ENCODE measurements around the gene PEMT.

The PEMT gene

DNA sequence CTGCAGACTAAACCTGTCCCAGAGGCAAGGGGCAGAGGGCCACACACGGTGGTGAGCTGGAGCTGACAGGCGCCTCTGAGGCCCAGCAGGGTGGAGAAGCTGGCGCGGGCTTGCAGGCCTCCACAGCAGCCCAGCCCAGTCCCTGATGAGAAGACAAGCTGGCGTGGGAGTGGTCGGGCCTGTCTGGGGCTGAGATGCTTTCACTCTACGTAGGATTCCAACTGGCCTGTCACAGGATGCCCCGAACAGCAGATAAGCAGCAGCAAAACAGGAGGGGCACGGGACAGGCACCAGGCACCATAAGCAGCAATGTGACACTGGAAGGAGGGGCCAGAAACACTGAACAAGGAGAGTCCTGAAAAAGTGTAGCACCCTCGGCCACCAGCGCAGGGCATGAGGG lies 40.1 kb downstream of the PEMT start:
- no peak for DNase-seq (ENCODE audit: low spot score)
- in situ Hi-C loops (cut with MboI; ENCODE audit: low pct_unique_long_range_greater_than_20kb, low sequenced_read_pairs, unreplicated experiment) = no loop called here
- TF ChIP-seq CTCF (IDR thresholded peaks at IDR 0.05; ENCODE audit: extremely low read depth, insufficient read depth, missing control alignments) = no peak

- DNase-seq (ENCODE audit: low spot score) = no peak
These were observed 41.7 kb downstream of the PEMT start for GRCh38 chr17:17549732-17550366.

DNA sequence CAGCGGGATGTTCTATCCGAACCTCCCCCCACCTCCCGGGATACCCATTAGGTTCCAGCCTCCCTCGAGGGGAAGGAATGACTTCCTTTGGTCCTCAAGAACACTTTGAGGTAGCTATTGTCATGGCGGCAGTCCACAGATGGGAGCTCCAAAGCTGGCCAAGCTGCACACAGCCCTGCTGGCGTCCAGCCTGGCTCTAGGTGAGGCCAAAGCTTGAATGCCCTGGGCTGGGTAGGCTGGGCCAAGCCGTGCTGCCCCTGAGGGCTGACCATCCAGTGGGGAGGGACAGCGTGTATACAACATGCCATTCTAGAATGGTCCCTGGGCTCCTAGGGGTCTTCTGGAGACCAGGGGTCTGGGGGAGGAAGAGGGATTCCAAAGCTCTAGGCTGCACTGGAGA lies 43.5 kb downstream of the PEMT start:
- DNase-seq (ENCODE audit: low spot score) = no peak
- in situ Hi-C loops (cut with MboI; ENCODE audit: low pct_unique_long_range_greater_than_20kb, low sequenced_read_pairs, unreplicated experiment) = no loop called here
- no peak for TF ChIP-seq CTCF (IDR thresholded peaks at IDR 0.05; ENCODE audit: extremely low read depth, insufficient read depth, missing control alignments)

More at GRCh38 chr17:17549732-17550366, 41.7 kb downstream of the PEMT start:
- in situ Hi-C loops (cut with MboI; ENCODE audit: low pct_unique_long_range_greater_than_20kb, low sequenced_read_pairs, unreplicated experiment) = no loop called here
- TF ChIP-seq CTCF (IDR thresholded peaks at IDR 0.05; ENCODE audit: extremely low read depth, insufficient read depth, missing control alignments) = no peak

GRCh38 chr17:17547210-17547764 lies 44.2 kb downstream of the PEMT start:
- in situ Hi-C loops (cut with MboI; ENCODE audit: low pct_unique_long_range_greater_than_20kb, low sequenced_read_pairs, unreplicated experiment) = no loop called here
- DNase-seq (ENCODE audit: low spot score) = no peak
- no peak for TF ChIP-seq CTCF (IDR thresholded peaks at IDR 0.05; ENCODE audit: extremely low read depth, insufficient read depth, missing control alignments)

- DNase-seq (ENCODE audit: low spot score) = no peak
- in situ Hi-C loops (cut with MboI; ENCODE audit: low pct_unique_long_range_greater_than_20kb, low sequenced_read_pairs, unreplicated experiment) = no loop called here
- no peak for TF ChIP-seq CTCF (IDR thresholded peaks at IDR 0.05; ENCODE audit: extremely low read depth, insufficient read depth, missing control alignments)
These were observed 44.9 kb downstream of the PEMT start for GRCh38 chr17:17546399-17547185.

- no peak for DNase-seq (ENCODE audit: low spot score)
- no peak for TF ChIP-seq CTCF (IDR thresholded peaks at IDR 0.05; ENCODE audit: extremely low read depth, insufficient read depth, missing control alignments)
- in situ Hi-C loops (cut with MboI; ENCODE audit: low pct_unique_long_range_greater_than_20kb, low sequenced_read_pairs, unreplicated experiment) = no loop called here
These were observed 45.5 kb downstream of the PEMT start for GRCh38 chr17:17545984-17546383.
